HEK293 (cell line): ENCODE results near the gene TRABD.

ENCODE experiments used
- CTCF ChIA-PET: fragments of 350-600 bp; formaldehyde crosslinking; extraction: SDS; loops from one replicate; lab custom pipeline; 2021; ENCODE audit warnings: antibody characterized with exemption; lab: Yijun Ruan, JAX
- POLR2A ChIA-PET: fragments of 300-600 bp; formaldehyde crosslinking; extraction: SDS; loops from one replicate; lab custom pipeline; 2020; ENCODE audit warnings: antibody characterized with exemption, inconsistent platforms; lab: Yijun Ruan, JAX
- H3K27ac ChIP-seq: fragments of 200-500 bp; sonication (Bioruptor generic); 2 replicates; pipeline ENCODE4 v1.5.1; 2014; ENCODE audit warnings: low read depth, low read length, control low read depth, inconsistent platforms; ENCODE audit errors: extremely low read depth
- H3K36me3 ChIP-seq, 2 experiments: fragments of 200-500 bp in 1 of 2; sonication (Bioruptor generic) in 1 of 2; 1 replicate in 1 of 2; 2 replicates in 1 of 2; pipeline ENCODE4 v1.5.1; 2014 to 2017; ENCODE audit warnings: inconsistent platforms in 2 of 2, low read length in 2 of 2; ENCODE audit not compliant: control insufficient read depth in 2 of 2, insufficient read depth in 1 of 2
- H3K4me1 ChIP-seq: fragments of 200-500 bp; sonication (Bioruptor generic); 2 replicates; pipeline ENCODE4 v1.5.1; 2014; ENCODE audit warnings: mild to moderate bottlenecking, low read length, inconsistent platforms; ENCODE audit not compliant: control insufficient read depth, insufficient read depth
- H3K4me3 ChIP-seq: 2 replicates; pipeline ENCODE4 v1.5.1; 2011; ENCODE audit warnings: low read depth, mild to moderate bottlenecking, control low read depth, low read length, moderate library complexity
- H3K9me3 ChIP-seq: fragments of 200-500 bp; sonication (Bioruptor generic); 2 replicates; pipeline ENCODE4 v1.5.1; 2014; ENCODE audit warnings: low read depth, low read length, inconsistent platforms; ENCODE audit not compliant: control insufficient read depth, insufficient read depth
- FEZF1 ChIP-seq: fragments of 450-650 bp; formaldehyde crosslinking; IDR thresholded peaks from 2 replicates; pipeline ENCODE4 v1.5.1; 2016; ENCODE audit warnings: missing biosample characterization, missing genetic modification characterization
- PATZ1 ChIP-seq: fragments of 450-650 bp; formaldehyde crosslinking; IDR thresholded peaks from 2 replicates; pipeline ENCODE4 v1.5.1; 2016; ENCODE audit warnings: missing biosample characterization, missing genetic modification characterization
- PBX3 ChIP-seq: sonication (generic); formaldehyde crosslinking; IDR thresholded peaks from 2 replicates; pipeline ENCODE4 v1.8.1; 2022; ENCODE audit warnings: mild to moderate bottlenecking, moderate library complexity, missing genetic modification reagents
- SP2 ChIP-seq: fragments of 450-650 bp; formaldehyde crosslinking; IDR thresholded peaks from 2 replicates; pipeline ENCODE4 v1.5.1; 2016; ENCODE audit warnings: missing biosample characterization, missing genetic modification characterization
- WT1 ChIP-seq: fragments of 450-650 bp; formaldehyde crosslinking; IDR thresholded peaks from 2 replicates; pipeline ENCODE4 v1.5.1; 2016; ENCODE audit warnings: missing biosample characterization, missing genetic modification characterization
- ZNF16 ChIP-seq: fragments of 450-650 bp; formaldehyde crosslinking; IDR thresholded peaks from 2 replicates; pipeline ENCODE4 v1.5.1; 2016; ENCODE audit warnings: low read depth, missing biosample characterization, missing genetic modification characterization
- ZNF19 ChIP-seq: fragments of 450-650 bp; formaldehyde crosslinking; IDR thresholded peaks from 2 replicates; pipeline ENCODE4; 2016; ENCODE audit warnings: missing biosample characterization, missing genetic modification characterization, low read depth
- ZNF26 ChIP-seq: fragments of 450-650 bp; formaldehyde crosslinking; IDR thresholded peaks from 2 replicates; pipeline ENCODE4 v1.5.1; 2016; ENCODE audit warnings: missing biosample characterization, missing genetic modification characterization
- ZNF488 ChIP-seq: fragments of 450-650 bp; formaldehyde crosslinking; IDR thresholded peaks from 2 replicates; pipeline ENCODE4 v1.5.1; 2016; ENCODE audit warnings: missing biosample characterization, missing genetic modification characterization
- ZNF529 ChIP-seq: fragments of 450-650 bp; formaldehyde crosslinking; IDR thresholded peaks from 2 replicates; pipeline ENCODE4 v1.5.1; 2017; ENCODE audit warnings: missing genetic modification characterization, missing biosample characterization; ENCODE audit not compliant: insufficient replicate concordance
- ZNF571 ChIP-seq: fragments of 450-650 bp; formaldehyde crosslinking; IDR thresholded peaks from 2 replicates; pipeline ENCODE4 v1.5.0; 2017; ENCODE audit warnings: missing biosample characterization, missing genetic modification characterization
- ZNF596 ChIP-seq: fragments of 450-650 bp; IDR thresholded peaks from 2 replicates; pipeline ENCODE4 v1.5.0; 2018; ENCODE audit warnings: missing biosample characterization, mild to moderate bottlenecking, missing genetic modification characterization, moderate library complexity
- ZNF600 ChIP-seq: fragments of 450-650 bp; formaldehyde crosslinking; IDR thresholded peaks from 2 replicates; pipeline ENCODE4 v1.5.1; 2016; ENCODE audit warnings: missing biosample characterization, missing genetic modification characterization
- ZNF626 ChIP-seq: fragments of 450-650 bp; sonication (Bioruptor Pico); formaldehyde crosslinking; IDR thresholded peaks from 2 replicates; pipeline ENCODE4 v1.5.1; 2018; ENCODE audit warnings: missing biosample characterization, missing genetic modification characterization, inconsistent platforms
- ZNF747 ChIP-seq: fragments of 450-650 bp; formaldehyde crosslinking; IDR thresholded peaks from 2 replicates; pipeline ENCODE4 v1.5.1; 2016; ENCODE audit warnings: missing biosample characterization, missing genetic modification characterization
- ZNF843 ChIP-seq: fragments of 450-650 bp; formaldehyde crosslinking; IDR thresholded peaks from 2 replicates; pipeline ENCODE4 v1.5.1; 2016; ENCODE audit warnings: missing biosample characterization, missing genetic modification characterization

TRABD gene

GRCh38 chr22:50177537-50178470 lies 7.9 kb upstream of the TRABD start (continued):
- TF ChIP-seq ZNF26 (tag by site-specific recombination) (no peak), ZNF843 (tag by site-specific recombination) (no peak), WT1 (no peak), ZNF600 (tag by site-specific recombination) (no peak)

GRCh38 chr22:50178471-50178864 lies 7.2 kb upstream of the TRABD start:
- Histone ChIP-seq H3K4me3 (no peak overlapping the region), H3K27ac (no peak overlapping the region), H3K4me1 (no peaks in the 10 kb centered on the region), H3K36me3 (peaks cover 0 to 35% of the 10 kb centered on the region in 2 experiments; a peak in 1 of 3 replicates), H3K9me3 (no peaks in the 10 kb centered on the region)
- CTCF ChIA-PET = no interaction called here
- POLR2A ChIA-PET = interaction anchor here (0.6 kb wide), 1 partner anchor 348 kb away, joined by 3 read pairs; no protein-coding TSS in a partner anchor
- TF ChIP-seq PATZ1 (tag by site-specific recombination) (0 out of 2 replicates have a peak, but pooled peaks have one; percentile 16), ZNF571 (tag by site-specific recombination) (no peak), ZNF626 (no peak), SP2 (no peak)

- CTCF ChIA-PET = no interaction called here
- Histone ChIP-seq H3K4me3 (no peak overlapping the region), H3K4me1 (no peaks in the 10 kb centered on the region), H3K36me3 (peaks cover 0 to 35% of the 10 kb centered on the region in 2 experiments; a peak in 1 of 3 replicates), H3K27ac (no peak overlapping the region), H3K9me3 (no peaks in the 10 kb centered on the region)
- POLR2A ChIA-PET = interaction anchor here (0.6 kb wide), 1 partner anchor 349 kb away, joined by 3 read pairs; no protein-coding TSS in a partner anchor
- TF ChIP-seq ZNF529 (tag by site-specific recombination) (no peak), ZNF488 (tag by site-specific recombination) (no peak), ZNF596 (no peak), ZNF16 (tag by site-specific recombination) (no peak), FEZF1 (no peak), ZNF19 (tag by site-specific recombination) (no peak), PATZ1 (tag by site-specific recombination) (no peak), SP2 (no peak), PBX3 (no peak), ZNF747 (tag by site-specific recombination) (no peak)
Observed at GRCh38 chr22:50178871-50179869, 6.5 kb upstream of the TRABD start.
